Body of pancreas (tissue), 4 donors: ENCODE measurements around the gene KIRREL1.

Experiments
- CTCF ChIP-seq, 7 experiments: fragments of 450-650 bp in 4 of 7; fragments of 200-600 bp in 3 of 7; sonication (generic) in 3 of 7; IDR thresholded peaks; one replicate each; pipeline ENCODE4 v1.5.1; 2016 to 2019; ENCODE audit warnings: antibody characterized with exemption in 7 of 7
- POLR2A ChIP-seq, 3 donors: fragments of 450-650 bp; IDR thresholded peaks; one replicate each; pipeline ENCODE4 v1.6.1; 2016; ENCODE audit warnings: antibody characterized with exemption in 3 of 3, mild to moderate bottlenecking in 2 of 3

- TF ChIP-seq CTCF (IDR thresholded peaks at IDR 0.05), result no peak
- TF ChIP-seq POLR2A (IDR thresholded peaks at IDR 0.05), result no peak
Observed at GRCh38 chr1:157993918-157994605, 617 bp downstream of the KIRREL1 start.
